Loucy (cell line): Measurements from ENCODE around the gene YWHAE.

Experiments
- EZH2phosphoT487 ChIP-seq: fragments of 200-600 bp; IDR thresholded peaks from 2 replicates; pipeline ENCODE4 v1.6.1; 2018; ENCODE audit warnings: antibody characterized with exemption, mild to moderate bottlenecking, moderate library complexity, borderline replicate concordance
- TF ChIP-seq, protein P1 (sequence below): fragments of 200-600 bp; sonication (generic); conservative IDR thresholded peaks from 2 replicates; pipeline ENCODE4 v1.5.1; 2014; ENCODE audit warnings: mild to moderate bottlenecking, antibody characterized with exemption, low read length

DNA sequence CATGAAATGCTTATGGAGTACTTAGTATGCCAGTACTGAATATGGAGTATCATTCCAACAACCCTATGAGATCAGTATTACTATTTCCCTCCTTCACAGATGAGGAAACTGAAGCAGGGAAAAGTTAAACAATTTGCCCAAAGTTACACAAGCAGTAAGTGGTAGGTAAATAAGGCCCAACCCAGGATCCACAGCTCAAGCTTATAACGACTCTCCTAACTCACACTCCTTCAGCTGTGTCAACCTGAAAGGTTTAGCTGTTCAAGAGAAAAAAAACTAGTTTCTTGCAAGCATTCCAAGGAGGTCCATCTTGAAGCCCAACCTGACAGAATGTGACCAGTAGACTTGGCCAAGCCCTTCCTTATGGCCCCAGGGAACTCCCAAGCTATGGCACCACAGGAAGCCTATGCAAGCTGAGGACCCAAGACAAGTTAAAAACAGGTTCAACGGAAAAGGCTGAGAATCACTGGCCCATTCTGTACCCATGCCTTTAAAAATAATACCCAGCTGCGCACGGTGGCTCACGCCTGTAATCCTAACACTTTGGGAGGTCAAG, 49.5 kb upstream of the YWHAE start:
- TF ChIP-seq, protein P1, sequence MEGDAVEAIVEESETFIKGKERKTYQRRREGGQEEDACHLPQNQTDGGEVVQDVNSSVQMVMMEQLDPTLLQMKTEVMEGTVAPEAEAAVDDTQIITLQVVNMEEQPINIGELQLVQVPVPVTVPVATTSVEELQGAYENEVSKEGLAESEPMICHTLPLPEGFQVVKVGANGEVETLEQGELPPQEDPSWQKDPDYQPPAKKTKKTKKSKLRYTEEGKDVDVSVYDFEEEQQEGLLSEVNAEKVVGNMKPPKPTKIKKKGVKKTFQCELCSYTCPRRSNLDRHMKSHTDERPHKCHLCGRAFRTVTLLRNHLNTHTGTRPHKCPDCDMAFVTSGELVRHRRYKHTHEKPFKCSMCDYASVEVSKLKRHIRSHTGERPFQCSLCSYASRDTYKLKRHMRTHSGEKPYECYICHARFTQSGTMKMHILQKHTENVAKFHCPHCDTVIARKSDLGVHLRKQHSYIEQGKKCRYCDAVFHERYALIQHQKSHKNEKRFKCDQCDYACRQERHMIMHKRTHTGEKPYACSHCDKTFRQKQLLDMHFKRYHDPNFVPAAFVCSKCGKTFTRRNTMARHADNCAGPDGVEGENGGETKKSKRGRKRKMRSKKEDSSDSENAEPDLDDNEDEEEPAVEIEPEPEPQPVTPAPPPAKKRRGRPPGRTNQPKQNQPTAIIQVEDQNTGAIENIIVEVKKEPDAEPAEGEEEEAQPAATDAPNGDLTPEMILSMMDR, result no peak
- TF ChIP-seq EZH2phosphoT487, result no peak
